Skeletal muscle tissue (tissue), 4 donors: ENCODE measurements around the gene CFAP43. TPM values are rescaled to one million over a fixed set of nuclear protein-coding genes. Genes with fewer than 3 reads are reported as not detected.

ENCODE experiments used
- H3K27ac ChIP-seq: one replicate; pipeline ENCODE4 v1.7.0; 2013; ENCODE audit warnings: mild to moderate bottlenecking, low read depth, low read length, inconsistent platforms
- H3K27me3 ChIP-seq, 3 donors: one replicate each; pipeline ENCODE4 v1.7.0; 2013; ENCODE audit warnings: low read length in 3 of 3; ENCODE audit not compliant: control insufficient read depth in 3 of 3, insufficient read depth in 3 of 3
- H3K36me3 ChIP-seq, 3 donors: one replicate each; pipeline ENCODE4 v1.7.0; 2013; ENCODE audit warnings: low read length in 3 of 3; ENCODE audit not compliant: control insufficient read depth in 3 of 3, insufficient read depth in 3 of 3
- H3K4me1 ChIP-seq, 3 donors: one replicate each; pipeline ENCODE4 v1.7.0; 2013; ENCODE audit warnings: low read length in 3 of 3, mild to moderate bottlenecking in 3 of 3; ENCODE audit not compliant: control insufficient read depth in 3 of 3, insufficient read depth in 3 of 3
- H3K4me3 ChIP-seq, 3 donors: one replicate each; pipeline ENCODE4 v1.7.0; 2013; ENCODE audit warnings: low read length in 3 of 3
- H3K9ac ChIP-seq, 3 donors: one replicate each; pipeline ENCODE4 v1.7.0; 2013; ENCODE audit warnings: low read length in 3 of 3, mild to moderate bottlenecking in 3 of 3, moderate library complexity in 2 of 3, low read depth in 1 of 3
- H3K9me3 ChIP-seq, 3 donors: one replicate each; pipeline ENCODE4 v1.7.0; 2013; ENCODE audit warnings: low read length in 3 of 3; ENCODE audit not compliant: control insufficient read depth in 3 of 3
- total RNA-seq: library from RNA; depleted of rRNA; stranded (reverse); fragments of >200 nt; gene quantifications from one replicate; pipeline ENCODE4 v1.2.3, GENCODE V29; 2014
- donor health status: Osteomylitis.

Gene CFAP43
- total RNA-seq, 1 donor from 2014 or later, result 2.1 TPM

- H3K4me1 ChIP-seq, result peaks cover 6 to 11% (median 10%) of the 10 kb centered on the region in 3 donors
- no peaks in the 10 kb centered on the region for H3K9me3 ChIP-seq
- H3K9ac ChIP-seq, result no peak overlapping the region
- no peak overlapping the region for H3K27ac ChIP-seq
- no peaks in the 10 kb centered on the region for H3K36me3 ChIP-seq
- no peaks in the 10 kb centered on the region for H3K27me3 ChIP-seq
- no peak overlapping the region for H3K4me3 ChIP-seq
These were observed 108.8 kb downstream of the CFAP43 start for GRCh38 chr10:104123397-104123796.

- Histone ChIP-seq H3K9me3 (no peaks in the 10 kb centered on the region), H3K4me3 (peak overlapping the region; percentile 87 to 95 (median 90)), H3K27ac (peak overlapping the region; percentile 100), H3K27me3 (no peaks in the 10 kb centered on the region), H3K9ac (peak overlapping the region; percentile 89 to 98 (median 95)), H3K36me3 (no peaks in the 10 kb centered on the region), H3K4me1 (peaks cover 6 to 11% (median 10%) of the 10 kb centered on the region in 3 donors)
These were observed 109.7 kb downstream of the CFAP43 start for GRCh38 chr10:104122225-104123107.

GRCh38 chr10:104121485-104122224 is 110.5 kb downstream of the CFAP43 start, which contains the start of gene SFR1:
TSS of gene SFR1 (plus strand) at chr10:104122171. CDS start at chr10:104122184, 13 bp downstream.
- H3K4me1 ChIP-seq, result peaks cover 6 to 11% (median 10%) of the 10 kb centered on the region in 3 donors
- no peaks in the 10 kb centered on the region for H3K9me3 ChIP-seq
- no peaks in the 10 kb centered on the region for H3K36me3 ChIP-seq
- no peaks in the 10 kb centered on the region for H3K27me3 ChIP-seq
- H3K9ac ChIP-seq, result peak within 1 kb of the TSS; percentile 98 to 100 (median 98)
- peak within 1 kb of the TSS; percentile 100 for H3K27ac ChIP-seq
- peak within 1 kb of the TSS; percentile 90 to 97 (median 93) for H3K4me3 ChIP-seq

GRCh38 chr10:104120903-104121484 is 111.2 kb downstream of the CFAP43 start:
- H3K27ac ChIP-seq, result peak overlapping the region; percentile 100
- no peaks in the 10 kb centered on the region for H3K36me3 ChIP-seq
- H3K27me3 ChIP-seq, result no peaks in the 10 kb centered on the region
- peak overlapping the region; percentile 98 to 100 (median 98) for H3K9ac ChIP-seq
- no peaks in the 10 kb centered on the region for H3K9me3 ChIP-seq
- peaks cover 6 to 11% (median 10%) of the 10 kb centered on the region in 3 donors for H3K4me1 ChIP-seq
- H3K4me3 ChIP-seq, result peak overlapping the region; percentile 89 to 97 (median 93)

- no peaks in the 10 kb centered on the region for H3K36me3 ChIP-seq
- H3K9me3 ChIP-seq, result no peaks in the 10 kb centered on the region
- peaks cover 6 to 11% (median 10%) of the 10 kb centered on the region in 3 donors for H3K4me1 ChIP-seq
- H3K27me3 ChIP-seq, result no peaks in the 10 kb centered on the region
- H3K9ac ChIP-seq, result peak overlapping the region in 2 of 3 donors; percentile 98
- H3K27ac ChIP-seq, result peak overlapping the region; percentile 100
- H3K4me3 ChIP-seq, result peak overlapping the region; percentile 89 to 97 (median 93)
These were observed 111.7 kb downstream of the CFAP43 start for GRCh38 chr10:104120512-104120902.

GRCh38 chr10:104119996-104120395 is 112.2 kb downstream of the CFAP43 start:
- no peaks in the 10 kb centered on the region for H3K27me3 ChIP-seq
- H3K27ac ChIP-seq, result peak overlapping the region; percentile 100
- peaks cover 6 to 11% (median 10%) of the 10 kb centered on the region in 3 donors for H3K4me1 ChIP-seq
- H3K9ac ChIP-seq, result peak overlapping the region in 1 of 3 donors; percentile 98
- no peak overlapping the region for H3K4me3 ChIP-seq
- no peaks in the 10 kb centered on the region for H3K36me3 ChIP-seq
- H3K9me3 ChIP-seq, result no peaks in the 10 kb centered on the region

GRCh38 chr10:104117839-104118323 is 114.3 kb downstream of the CFAP43 start:
- H3K9ac ChIP-seq, result no peak overlapping the region
- H3K27me3 ChIP-seq, result no peaks in the 10 kb centered on the region
- H3K36me3 ChIP-seq, result no peaks in the 10 kb centered on the region
- peaks cover 6 to 11% (median 10%) of the 10 kb centered on the region in 3 donors for H3K4me1 ChIP-seq
- no peak overlapping the region for H3K27ac ChIP-seq
- no peaks in the 10 kb centered on the region for H3K9me3 ChIP-seq
- H3K4me3 ChIP-seq, result no peak overlapping the region

- H3K9ac ChIP-seq, result no peak overlapping the region
- H3K27me3 ChIP-seq, result no peaks in the 10 kb centered on the region
- H3K9me3 ChIP-seq, result no peaks in the 10 kb centered on the region
These were observed 118.7 kb downstream of the CFAP43 start for GRCh38 chr10:104113376-104113956.

GRCh38 chr10:104109908-104110662 is 122.1 kb downstream of the CFAP43 start:
- no peak overlapping the region for H3K9ac ChIP-seq
- no peaks in the 10 kb centered on the region for H3K36me3 ChIP-seq
- H3K27ac ChIP-seq, result no peak overlapping the region
- no peak overlapping the region for H3K4me3 ChIP-seq
- no peaks in the 10 kb centered on the region for H3K9me3 ChIP-seq
- H3K4me1 ChIP-seq, result no peaks in the 10 kb centered on the region
- H3K27me3 ChIP-seq, result no peaks in the 10 kb centered on the region

More at GRCh38 chr10:104113376-104113956, 118.7 kb downstream of the CFAP43 start:
- Histone ChIP-seq H3K4me3 (no peak overlapping the region), H3K27ac (no peak overlapping the region), H3K36me3 (no peaks in the 10 kb centered on the region), H3K4me1 (no peaks in the 10 kb centered on the region)
